ENCODE results near the gene ICAM5. TPM values are rescaled to one million over a fixed set of nuclear protein-coding genes. Genes with fewer than 3 reads are reported as not detected.

Gene ICAM5
- total RNA-seq, 1 donor from 2014 or later, result 3.8 TPM

- peak within 1 kb of the TSS; percentile 86 for H3K4me3 Mint-ChIP-seq
- intact Hi-C loops (cut with micrococcal nuclease), result loop anchor here (5.0 kb wide), 1 partner anchor 43 kb away; the partner anchor contains the start of gene ICAM1
- H3K4me1 Mint-ChIP-seq, result peaks cover 14% of the 10 kb centered on the region
- peak; percentile 97 for DNase-seq
- H3K36me3 Mint-ChIP-seq (ENCODE audit: low read depth), result peaks cover 21% of the 10 kb centered on the region
- no peaks in the 10 kb centered on the region for H3K9me3 Mint-ChIP-seq
- H3K27ac Mint-ChIP-seq, result peak within 1 kb of the TSS; percentile 83
- H3K27me3 Mint-ChIP-seq, result no peaks in the 10 kb centered on the region
Measured at GRCh38 chr19:10315335-10316214, 25.8 kb downstream of the ICAM5 start, which contains the start of gene FDX2. TSS of gene FDX2 (minus strand) at chr19:10316015. CDS start at chr19:10315996, 19 bp downstream.

GRCh38 chr19:10316229-10317044, 26.7 kb downstream of the ICAM5 start:
- H3K4me1 Mint-ChIP-seq, result peaks cover 14% of the 10 kb centered on the region
- no peaks in the 10 kb centered on the region for H3K27me3 Mint-ChIP-seq
- H3K9me3 Mint-ChIP-seq, result no peaks in the 10 kb centered on the region
- intact Hi-C loops (cut with micrococcal nuclease), result loop anchor here (5.0 kb wide), 1 partner anchor 44 kb away; the partner anchor contains the start of gene ICAM1
- peaks cover 21% of the 10 kb centered on the region for H3K36me3 Mint-ChIP-seq (ENCODE audit: low read depth)
- no peak for DNase-seq
- H3K27ac Mint-ChIP-seq, result peak overlapping the region; percentile 83
- H3K4me3 Mint-ChIP-seq, result peak overlapping the region; percentile 86

- Mint-ChIP-seq H3K27ac (no peak overlapping the region), H3K9me3 (no peaks in the 10 kb centered on the region), H3K4me1 (peaks cover 14% of the 10 kb centered on the region), H3K27me3 (no peaks in the 10 kb centered on the region), H3K4me3 (no peak overlapping the region), H3K36me3 (ENCODE audit: low read depth) (peaks cover 26% of the 10 kb centered on the region)
- intact Hi-C loops (cut with micrococcal nuclease), result loop anchor here (5.0 kb wide), 1 partner anchor 45 kb away; the partner anchor contains the start of gene ICAM1
- DNase-seq, result no peak
Measured at GRCh38 chr19:10317045-10317856, 27.5 kb downstream of the ICAM5 start.

GRCh38 chr19:10317857-10318462, 28.2 kb downstream of the ICAM5 start:
- intact Hi-C loops (cut with micrococcal nuclease), result loop anchor here (5.0 kb wide), 1 partner anchor 46 kb away; the partner anchor contains the start of gene ICAM1
- no peak for DNase-seq
- H3K9me3 Mint-ChIP-seq, result no peaks in the 10 kb centered on the region
- H3K27ac Mint-ChIP-seq, result no peak overlapping the region
- H3K4me1 Mint-ChIP-seq, result peaks cover 14% of the 10 kb centered on the region
- peaks cover 26% of the 10 kb centered on the region for H3K36me3 Mint-ChIP-seq (ENCODE audit: low read depth)
- H3K4me3 Mint-ChIP-seq, result no peak overlapping the region
- no peaks in the 10 kb centered on the region for H3K27me3 Mint-ChIP-seq

- peaks cover 31% of the 10 kb centered on the region for H3K36me3 Mint-ChIP-seq (ENCODE audit: low read depth)
- no peak overlapping the region for H3K27ac Mint-ChIP-seq
- H3K4me1 Mint-ChIP-seq, result peaks cover 14% of the 10 kb centered on the region
- H3K4me3 Mint-ChIP-seq, result no peak overlapping the region
- no peaks in the 10 kb centered on the region for H3K9me3 Mint-ChIP-seq
- DNase-seq, result no peak
- intact Hi-C loops (cut with micrococcal nuclease), result loop anchor here (5.0 kb wide), 1 partner anchor 47 kb away; the partner anchor contains the start of gene ICAM1
- H3K27me3 Mint-ChIP-seq, result no peaks in the 10 kb centered on the region
Measured at GRCh38 chr19:10318807-10319682, 29.3 kb downstream of the ICAM5 start.

GRCh38 chr19:10320602-10321416, 31.1 kb downstream of the ICAM5 start:
- Mint-ChIP-seq H3K36me3 (ENCODE audit: low read depth) (peaks cover 37% of the 10 kb centered on the region), H3K4me3 (no peak overlapping the region), H3K4me1 (peaks cover 6% of the 10 kb centered on the region), H3K9me3 (no peaks in the 10 kb centered on the region), H3K27me3 (no peaks in the 10 kb centered on the region), H3K27ac (no peak overlapping the region)
- DNase-seq, result no peak
- intact Hi-C loops (cut with micrococcal nuclease), result no loop called here

GRCh38 chr19:10321417-10321797, 31.7 kb downstream of the ICAM5 start:
- no peak overlapping the region for H3K27ac Mint-ChIP-seq
- no peaks in the 10 kb centered on the region for H3K27me3 Mint-ChIP-seq
- peaks cover 34% of the 10 kb centered on the region for H3K36me3 Mint-ChIP-seq (ENCODE audit: low read depth)
- no peak for DNase-seq
- peaks cover under 1% of the 10 kb centered on the region for H3K4me1 Mint-ChIP-seq
- intact Hi-C loops (cut with micrococcal nuclease), result no loop called here
- no peaks in the 10 kb centered on the region for H3K9me3 Mint-ChIP-seq
- no peak overlapping the region for H3K4me3 Mint-ChIP-seq

GRCh38 chr19:10321874-10322835, 32.4 kb downstream of the ICAM5 start:
- DNase-seq, result no peak
- Mint-ChIP-seq H3K4me1 (no peaks in the 10 kb centered on the region), H3K27me3 (no peaks in the 10 kb centered on the region), H3K36me3 (ENCODE audit: low read depth) (peaks cover 34% of the 10 kb centered on the region), H3K4me3 (no peak overlapping the region), H3K9me3 (no peaks in the 10 kb centered on the region), H3K27ac (no peak overlapping the region)
- intact Hi-C loops (cut with micrococcal nuclease), result no loop called here

- H3K27me3 Mint-ChIP-seq, result no peaks in the 10 kb centered on the region
- peaks cover 41% of the 10 kb centered on the region for H3K36me3 Mint-ChIP-seq (ENCODE audit: low read depth)
- H3K27ac Mint-ChIP-seq, result no peak overlapping the region
- DNase-seq, result no peak
- no peaks in the 10 kb centered on the region for H3K4me1 Mint-ChIP-seq
- no peaks in the 10 kb centered on the region for H3K9me3 Mint-ChIP-seq
- intact Hi-C loops (cut with micrococcal nuclease), result no loop called here
- no peak overlapping the region for H3K4me3 Mint-ChIP-seq
Measured at GRCh38 chr19:10325732-10326131, 36.0 kb downstream of the ICAM5 start.

- Mint-ChIP-seq H3K27ac (no peak overlapping the region), H3K9me3 (no peaks in the 10 kb centered on the region), H3K27me3 (no peaks in the 10 kb centered on the region), H3K4me3 (no peak overlapping the region), H3K4me1 (peaks cover 9% of the 10 kb centered on the region), H3K36me3 (ENCODE audit: low read depth) (peaks cover 44% of the 10 kb centered on the region)
- DNase-seq, result no peak
- intact Hi-C loops (cut with micrococcal nuclease), result no loop called here
Measured at GRCh38 chr19:10327793-10328192, 38.0 kb downstream of the ICAM5 start.
